Measurements from ENCODE around the gene TRPV4.

DNA sequence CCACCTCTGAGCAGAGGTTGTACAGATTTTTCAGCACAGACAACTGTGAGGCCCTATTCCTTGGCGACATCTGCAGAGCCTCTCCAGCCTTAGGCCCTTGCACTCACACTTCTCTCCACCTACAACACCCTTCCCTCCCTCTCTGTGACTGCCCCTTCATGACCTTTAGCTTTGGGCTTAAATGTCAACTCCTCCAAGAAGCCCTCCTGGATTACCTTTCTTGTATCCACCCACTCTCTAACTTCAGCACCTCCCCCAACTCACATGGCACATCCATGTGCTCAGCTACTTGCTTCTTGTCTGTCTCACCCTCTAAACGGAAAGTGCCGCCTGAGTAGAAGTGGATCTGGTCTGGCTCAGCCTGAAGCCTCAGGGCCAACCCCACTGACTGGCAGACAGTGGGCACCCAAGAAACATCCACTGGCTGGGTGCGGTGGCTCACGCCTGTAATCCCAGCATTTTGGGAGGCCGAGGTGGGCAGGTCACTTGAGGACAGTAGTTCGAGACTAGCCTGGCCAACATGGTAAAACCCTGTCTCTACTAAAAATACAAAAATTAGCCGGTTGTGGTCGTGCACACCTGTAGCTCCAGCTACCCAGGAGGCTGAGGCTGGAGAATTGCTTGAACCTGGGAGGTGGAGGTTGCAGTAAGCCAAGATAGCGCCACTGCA lies 22.1 kb downstream of the TRPV4 start:
- no peak for TF ChIP-seq EZH2phosphoT487 (IDR thresholded peaks at IDR 0.05; ENCODE audit: unreplicated experiment)
- no peak for TF ChIP-seq POLR2AphosphoS5 (IDR thresholded peaks at IDR 0.05; ENCODE audit: low read depth)
- no peak for TF ChIP-seq EZH2 (IDR thresholded peaks at IDR 0.05; ENCODE audit: low read depth, unreplicated experiment)
- TF ChIP-seq JUNB (IDR thresholded peaks at IDR 0.05; ENCODE audit: unreplicated experiment): no peak
- TF ChIP-seq, protein P1, sequence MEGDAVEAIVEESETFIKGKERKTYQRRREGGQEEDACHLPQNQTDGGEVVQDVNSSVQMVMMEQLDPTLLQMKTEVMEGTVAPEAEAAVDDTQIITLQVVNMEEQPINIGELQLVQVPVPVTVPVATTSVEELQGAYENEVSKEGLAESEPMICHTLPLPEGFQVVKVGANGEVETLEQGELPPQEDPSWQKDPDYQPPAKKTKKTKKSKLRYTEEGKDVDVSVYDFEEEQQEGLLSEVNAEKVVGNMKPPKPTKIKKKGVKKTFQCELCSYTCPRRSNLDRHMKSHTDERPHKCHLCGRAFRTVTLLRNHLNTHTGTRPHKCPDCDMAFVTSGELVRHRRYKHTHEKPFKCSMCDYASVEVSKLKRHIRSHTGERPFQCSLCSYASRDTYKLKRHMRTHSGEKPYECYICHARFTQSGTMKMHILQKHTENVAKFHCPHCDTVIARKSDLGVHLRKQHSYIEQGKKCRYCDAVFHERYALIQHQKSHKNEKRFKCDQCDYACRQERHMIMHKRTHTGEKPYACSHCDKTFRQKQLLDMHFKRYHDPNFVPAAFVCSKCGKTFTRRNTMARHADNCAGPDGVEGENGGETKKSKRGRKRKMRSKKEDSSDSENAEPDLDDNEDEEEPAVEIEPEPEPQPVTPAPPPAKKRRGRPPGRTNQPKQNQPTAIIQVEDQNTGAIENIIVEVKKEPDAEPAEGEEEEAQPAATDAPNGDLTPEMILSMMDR (conservative IDR thresholded peaks at IDR 0.05; ENCODE audit: low read depth in 2 of 2): no peak

Measured in GM23338 (cell line).